Astrocyte of the cerebellum (primary cell): ENCODE results near the gene TMEM154.

Experiments used
- DNase-seq: peaks from one replicate; pipeline ENCODE4 v3.0.0-alpha.2; 2011; ENCODE audit warnings: low read depth
- H3K4me3 ChIP-seq: 2 replicates; pipeline ENCODE4 v1.5.1; 2011; ENCODE audit warnings: mild to moderate bottlenecking, low read depth, low read length, moderate library complexity
- CTCF ChIP-seq: IDR thresholded peaks from 2 replicates; pipeline ENCODE4 v1.5.1; 2012; ENCODE audit warnings: low read length, low read depth, moderate library complexity, mild to moderate bottlenecking; ENCODE audit errors: missing control alignments
- in situ Hi-C: cut with HindIII; loops from 2 replicates; pipeline ENCODE4 v1.10.0; 2017; ENCODE audit warnings: low sequenced_read_pairs

The TMEM154 gene

DNA sequence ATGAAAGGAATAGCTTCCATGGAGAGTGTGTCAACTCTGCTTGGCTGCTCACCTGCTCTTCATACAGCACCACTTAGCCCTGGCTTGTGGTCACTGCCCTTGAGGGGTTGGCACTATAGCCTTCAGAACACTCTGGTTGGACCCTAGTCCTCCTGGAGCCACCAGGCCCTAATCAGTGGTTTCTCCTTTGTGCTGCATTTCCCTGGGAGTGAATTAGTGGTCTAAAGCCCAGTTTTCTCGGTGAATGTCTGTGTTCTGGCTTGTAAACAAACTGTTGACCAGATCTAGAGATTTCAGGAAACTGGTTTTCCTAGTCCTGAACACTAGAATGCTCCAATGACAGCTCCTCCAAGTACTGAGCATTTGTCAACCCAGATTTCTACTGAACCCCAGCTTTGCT, 28.6 kb upstream of the TMEM154 start:
- TF ChIP-seq CTCF, result no peak
- DNase-seq, result no peak
- H3K4me3 ChIP-seq, result no peak overlapping the region
- in situ Hi-C loops, result no loop called here

DNA sequence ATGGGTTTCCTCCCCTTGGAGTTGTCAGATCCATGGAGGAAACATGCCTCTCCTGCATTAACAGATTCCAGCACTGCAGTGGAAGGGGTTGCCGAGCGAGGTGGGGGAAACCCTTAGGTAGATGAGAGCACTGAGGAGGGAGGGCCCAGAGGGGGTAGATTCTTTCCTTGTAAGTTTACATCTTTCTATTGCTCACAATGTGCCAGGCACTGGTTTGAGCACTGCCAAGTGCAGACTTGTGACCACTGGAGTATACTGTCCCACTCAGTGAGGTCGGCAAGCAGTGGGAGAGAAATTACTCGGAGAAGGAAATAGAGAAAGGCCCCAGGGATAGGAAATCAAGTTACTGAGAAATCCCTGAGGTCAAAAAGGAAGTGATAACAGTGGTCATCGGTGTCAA, 27.8 kb upstream of the TMEM154 start:
- no peak overlapping the region for H3K4me3 ChIP-seq
- DNase-seq, result no peak

DNA sequence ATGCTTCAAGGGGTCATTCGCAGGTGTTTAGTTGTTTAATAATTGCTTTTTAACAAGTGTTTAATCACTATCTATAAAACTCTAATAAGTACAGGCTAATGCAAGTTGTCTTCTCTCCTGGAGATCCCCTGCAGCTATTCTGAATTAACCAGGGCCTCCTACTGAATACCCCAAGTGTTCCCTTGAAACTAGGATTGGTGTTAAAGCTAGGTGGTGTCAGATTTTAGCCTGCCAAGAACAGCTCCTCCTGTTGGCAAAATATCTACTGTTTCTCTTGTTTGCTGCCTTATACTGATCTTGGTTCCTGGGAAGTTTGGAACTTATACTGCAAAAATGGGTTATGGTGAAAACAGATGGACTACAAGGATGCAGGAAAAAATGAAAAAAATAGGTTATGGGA, 26.1 kb upstream of the TMEM154 start:
- DNase-seq, result no peak
- no peak for TF ChIP-seq CTCF
- in situ Hi-C loops, result no loop called here
- no peak overlapping the region for H3K4me3 ChIP-seq

More for the DNA sequence above, 27.8 kb upstream of the TMEM154 start:
- in situ Hi-C loops, result no loop called here
- TF ChIP-seq CTCF, result no peak

DNA sequence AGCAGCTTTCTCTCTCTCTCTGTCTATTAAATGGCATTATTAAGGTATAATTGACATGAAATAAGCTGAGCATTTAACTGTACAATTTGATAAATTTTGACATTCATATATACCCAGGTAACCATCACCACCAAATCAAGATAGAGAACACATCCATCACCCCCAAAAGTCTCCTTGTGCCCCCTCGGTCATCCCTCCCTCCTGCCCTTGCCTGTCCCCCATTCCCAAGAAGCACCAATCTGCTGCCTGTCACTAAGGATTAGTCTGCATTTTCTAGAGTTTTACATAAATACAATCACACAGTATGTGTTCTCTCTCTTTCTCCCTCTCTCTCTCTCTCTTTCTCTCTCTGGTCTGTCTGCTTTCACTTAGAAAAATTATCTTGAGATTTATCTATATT, 25.0 kb upstream of the TMEM154 start:
- no peak for DNase-seq
- TF ChIP-seq CTCF, result no peak
- in situ Hi-C loops, result no loop called here
- no peak overlapping the region for H3K4me3 ChIP-seq

- DNase-seq, result no peak
- H3K4me3 ChIP-seq, result no peak overlapping the region
- in situ Hi-C loops, result no loop called here
- no peak for TF ChIP-seq CTCF
Measured at GRCh38 chr4:152700151-152700550, 20.4 kb upstream of the TMEM154 start.

DNA sequence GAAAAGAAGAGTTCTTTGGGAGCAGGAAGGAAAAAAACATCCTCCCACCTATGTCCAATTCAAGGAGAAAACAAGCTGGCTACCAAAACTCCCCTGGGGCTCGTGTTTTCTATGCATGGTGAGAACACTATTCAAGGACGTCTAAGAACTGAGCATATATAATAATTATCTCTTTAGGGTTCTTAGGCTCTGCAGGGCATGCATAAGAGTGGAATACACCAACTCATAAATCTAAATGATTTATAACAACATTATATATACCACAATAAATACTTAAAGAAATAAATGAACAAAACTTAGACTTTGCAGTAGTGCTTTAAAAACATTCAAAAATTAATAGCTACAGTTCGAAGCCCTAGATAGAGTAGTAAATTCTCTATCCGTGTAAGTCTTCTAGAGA, 19.5 kb upstream of the TMEM154 start:
- no peak overlapping the region for H3K4me3 ChIP-seq
- in situ Hi-C loops, result no loop called here
- no peak for TF ChIP-seq CTCF
- no peak for DNase-seq

GRCh38 chr4:152698089-152698499, 18.3 kb upstream of the TMEM154 start:
- H3K4me3 ChIP-seq, result no peak overlapping the region
- DNase-seq, result no peak
- TF ChIP-seq CTCF, result no peak
- in situ Hi-C loops, result no loop called here
